IMR-90 (cell line): ENCODE data around the gene FLYWCH1. TPM values are rescaled to one million over a fixed set of nuclear protein-coding genes. Genes with fewer than 3 reads are reported as not detected.

Source experiments
- ATAC-seq: fragments of 200-7000 bp; cut with Tn5 transposase; 2 replicates; pipeline ENCODE4 v1.9.1; 2020; ENCODE audit warnings: low read depth, mild to moderate bottlenecking, moderate library complexity
- BruUV-seq: library from RNA; stranded (reverse); fragments of 400-500 nt; replicated peaks from 2 replicates; lab custom pipeline; 2021; lab: Mats Ljungman, UMichigan
- CTCF ChIA-PET: fragments of 300-600 bp; formaldehyde crosslinking; extraction: SDS; loops from one replicate; lab custom pipeline; 2021; ENCODE audit warnings: antibody characterized with exemption; lab: Yijun Ruan, JAX
- POLR2A ChIA-PET: fragments of 300-600 bp; sonication (Branson Sonifier 250); formaldehyde crosslinking; loops from one replicate; lab custom pipeline; 2022; ENCODE audit warnings: antibody characterized with exemption; ENCODE audit not compliant: unreplicated experiment; lab: Charles Lee
- DNase-seq: peaks from one replicate; pipeline ENCODE4 v3.0.0; 2013
- H2AFZ ChIP-seq: replicated peaks from 2 replicates; pipeline ENCODE3; 2013; ENCODE audit warnings: low read length, mild to moderate bottlenecking; ENCODE audit not compliant: poor library complexity
- H2AK5ac ChIP-seq: 2 replicates; pipeline ENCODE4 v1.6.1; 2013; ENCODE audit warnings: low read depth, low read length, inconsistent platforms
- H2AK9ac ChIP-seq: replicated peaks from 2 replicates; pipeline ENCODE3; 2013; ENCODE audit warnings: mild to moderate bottlenecking, low read depth, low read length, moderate library complexity; ENCODE audit not compliant: poor library complexity
- H2BK120ac ChIP-seq: 2 replicates; pipeline ENCODE4 v1.6.1; 2013; ENCODE audit warnings: low read depth, low read length, inconsistent platforms
- H2BK15ac ChIP-seq: 3 replicates; pipeline ENCODE4 v1.6.1; 2013; ENCODE audit warnings: low read depth, low read length, inconsistent platforms
- H2BK20ac ChIP-seq: 2 replicates; pipeline ENCODE4 v1.6.1; 2013; ENCODE audit warnings: low read depth, mild to moderate bottlenecking, inconsistent platforms, low read length, moderate library complexity
- H2BK5ac ChIP-seq: 2 replicates; pipeline ENCODE4 v1.6.1; 2013; ENCODE audit warnings: mild to moderate bottlenecking, low read depth, low read length, inconsistent platforms; ENCODE audit not compliant: poor library complexity, severe bottlenecking
- H3K14ac ChIP-seq: replicated peaks from 2 replicates; pipeline ENCODE4 v1.6.1; 2013; ENCODE audit warnings: low read depth, low read length, inconsistent platforms
- H3K18ac ChIP-seq: 2 replicates; pipeline ENCODE4 v1.6.1; 2013; ENCODE audit warnings: low read depth, low read length, control low read depth
- H3K23ac ChIP-seq: 2 replicates; pipeline ENCODE4 v1.6.1; 2013; ENCODE audit warnings: low read depth, low read length, inconsistent platforms
- H3K27ac ChIP-seq: 2 replicates; pipeline ENCODE4 v1.5.1; 2013; ENCODE audit warnings: mild to moderate bottlenecking, control low read depth, low read length; ENCODE audit not compliant: insufficient read depth
- H3K27me3 ChIP-seq: 2 replicates; pipeline ENCODE4 v1.6.1; 2013; ENCODE audit warnings: low read length; ENCODE audit not compliant: control insufficient read depth, insufficient read depth
- H3K36me3 ChIP-seq: 2 replicates; pipeline ENCODE4 v1.6.1; 2013; ENCODE audit warnings: low read length, mixed read lengths; ENCODE audit not compliant: control insufficient read depth, insufficient read depth
- H3K4ac ChIP-seq: 2 replicates; pipeline ENCODE4 v1.6.1; 2013; ENCODE audit warnings: low read depth, low read length, inconsistent platforms
- H3K4me1 ChIP-seq: 2 replicates; pipeline ENCODE4 v1.6.1; 2013; ENCODE audit warnings: low read length, mixed read lengths; ENCODE audit not compliant: control insufficient read depth, insufficient read depth
- H3K4me2 ChIP-seq: 2 replicates; pipeline ENCODE4 v1.6.1; 2013; ENCODE audit warnings: low read depth, mild to moderate bottlenecking, control low read depth, low read length, moderate library complexity
- H3K4me3 ChIP-seq: 2 replicates; pipeline ENCODE4 v1.5.1; 2013; ENCODE audit warnings: low read depth, mild to moderate bottlenecking, control low read depth, low read length, moderate library complexity; ENCODE audit not compliant: insufficient read depth
- H3K56ac ChIP-seq: 2 replicates; pipeline ENCODE4 v1.6.1; 2013; ENCODE audit warnings: low read length, inconsistent platforms; ENCODE audit not compliant: insufficient read depth; ENCODE audit errors: extremely low read depth
- H3K79me1 ChIP-seq, 2 experiments: 2 replicates each; pipeline ENCODE4 v1.6.1; 2013; ENCODE audit warnings: low read length in 2 of 2, inconsistent platforms in 1 of 2, low read depth in 1 of 2
- H3K9ac ChIP-seq: 2 replicates; pipeline ENCODE4 v1.6.1; 2013; ENCODE audit warnings: low read depth, low read length, control low read depth
- H3K9me1 ChIP-seq: 2 replicates; pipeline ENCODE4 v1.6.1; 2013; ENCODE audit warnings: low read length, inconsistent platforms; ENCODE audit not compliant: insufficient read depth
- H3K9me3 ChIP-seq: 2 replicates; pipeline ENCODE4 v1.6.1; 2013; ENCODE audit warnings: low read length; ENCODE audit not compliant: control insufficient read depth, insufficient read depth
- H4K20me1 ChIP-seq: 2 replicates; pipeline ENCODE4 v1.6.1; 2013; ENCODE audit warnings: low read length, inconsistent platforms; ENCODE audit not compliant: insufficient read depth
- H4K5ac ChIP-seq: 2 replicates; pipeline ENCODE4 v1.6.1; 2013; ENCODE audit warnings: mild to moderate bottlenecking, low read depth, low read length, control low read depth
- H4K8ac ChIP-seq, 2 experiments: 2 replicates each; pipeline ENCODE4 v1.6.1; 2013; ENCODE audit warnings: low read depth in 2 of 2, low read length in 2 of 2, control low read depth in 1 of 2, inconsistent platforms in 1 of 2
- H4K91ac ChIP-seq: 2 replicates; pipeline ENCODE4 v1.6.1; 2013; ENCODE audit warnings: low read depth, low read length, inconsistent platforms; ENCODE audit not compliant: insufficient read depth
- BHLHE40 ChIP-seq: fragments of 150-350 bp; IDR thresholded peaks from 2 replicates; pipeline ENCODE4 v1.6.1; 2016; ENCODE audit warnings: mild to moderate bottlenecking, low read depth, low read length
- CEBPB ChIP-seq: IDR thresholded peaks from 2 replicates; pipeline ENCODE4 v1.6.1; 2012; ENCODE audit warnings: low read depth, low read length, improper control_type of control experiment
- CHD1 ChIP-seq: IDR thresholded peaks from 2 replicates; pipeline ENCODE4 v1.6.1; 2012; ENCODE audit warnings: low read depth, low read length, improper control_type of control experiment
- CTCF ChIP-seq: conservative IDR thresholded peaks from 2 replicates; pipeline ENCODE4 v1.5.1; 2012; ENCODE audit warnings: mild to moderate bottlenecking, low read depth, low read length, improper control_type of control experiment
- ELK1 ChIP-seq: fragments of 150-350 bp; IDR thresholded peaks from 2 replicates; pipeline ENCODE4 v1.6.1; 2016; ENCODE audit warnings: low read depth, mild to moderate bottlenecking, low read length, moderate library complexity, borderline replicate concordance
- FOS ChIP-seq: fragments of 150-350 bp; IDR thresholded peaks from 2 replicates; pipeline ENCODE4 v1.6.1; 2016; ENCODE audit warnings: low read depth, low read length
- MAFK ChIP-seq: IDR thresholded peaks from 2 replicates; pipeline ENCODE4 v1.6.1; 2012; ENCODE audit warnings: low read depth, low read length, improper control_type of control experiment
- MAZ ChIP-seq: IDR thresholded peaks from 2 replicates; pipeline ENCODE4 v1.6.1; 2012; ENCODE audit warnings: low read depth, mild to moderate bottlenecking, low read length, improper control_type of control experiment, moderate library complexity, borderline replicate concordance
- MXI1 ChIP-seq: IDR thresholded peaks from 2 replicates; pipeline ENCODE4 v1.6.1; 2012; ENCODE audit warnings: low read depth, mild to moderate bottlenecking, low read length, moderate library complexity, borderline replicate concordance
- NFE2L2 ChIP-seq: fragments of 150-350 bp; IDR thresholded peaks from 2 replicates; pipeline ENCODE4 v1.6.1; 2016; ENCODE audit warnings: low read depth, mild to moderate bottlenecking, low read length
- POLR2A ChIP-seq: IDR thresholded peaks from 2 replicates; pipeline ENCODE4 v1.6.1; 2012; ENCODE audit warnings: mild to moderate bottlenecking, low read depth, low read length
- RAD21 ChIP-seq: IDR thresholded peaks from 2 replicates; pipeline ENCODE4 v1.6.1; 2012; ENCODE audit warnings: low read length, improper control_type of control experiment
- RCOR1 ChIP-seq: IDR thresholded peaks from 2 replicates; pipeline ENCODE4 v1.6.1; 2012; ENCODE audit warnings: mild to moderate bottlenecking, low read length, improper control_type of control experiment; ENCODE audit not compliant: insufficient replicate concordance
- RFX5 ChIP-seq: IDR thresholded peaks from 2 replicates; pipeline ENCODE4 v1.8.0; 2012; ENCODE audit warnings: low read depth, mild to moderate bottlenecking, low read length, moderate library complexity
- SMC3 ChIP-seq: fragments of 150-350 bp; IDR thresholded peaks from 2 replicates; pipeline ENCODE4 v1.6.1; 2016; ENCODE audit warnings: low read depth, mild to moderate bottlenecking, antibody characterized with exemption, low read length, moderate library complexity
- USF2 ChIP-seq: fragments of 150-350 bp; IDR thresholded peaks from 2 replicates; pipeline ENCODE4 v1.6.1; 2017; ENCODE audit warnings: mild to moderate bottlenecking, antibody characterized with exemption, low read length, low read depth
- whole genome bisulfite sequencing, 2 experiments: methylation state at CpG; one replicate each; pipeline versions ENCODE4 v1.1.5 to v1.1.7; 2013; ENCODE audit warnings: missing lambda C conversion rate in 2 of 2; ENCODE audit not compliant: insufficient read length in 1 of 2; ENCODE audit errors: extremely low coverage in 2 of 2; 5-methylcytosine and 5-hydroxymethylcytosine counted together
- dilution Hi-C: fragments of 300-500 bp; cut with HindIII; formaldehyde crosslinking; loops from one replicate; pipeline ENCODE4 v1.14.3; 2018; ENCODE audit warnings: low sequenced_read_pairs; ENCODE audit not compliant: unreplicated experiment
- in situ Hi-C: fragments of 300-500 bp; cut with MboI; formaldehyde crosslinking; loops from 3 replicates; pipeline ENCODE4 v1.14.3; 2019; ENCODE audit warnings: low sequenced_read_pairs, inconsistent platforms, mixed read lengths
- intact Hi-C: fragments of 100-400 bp; cut with micrococcal nuclease; formaldehyde crosslinking; loops from 2 replicates; pipeline ENCODE4 v1.10.0; 2022
- polyA plus RNA-seq, 3 experiments: library from polyadenylated mRNA; depleted of rRNA; stranded (reverse); fragments of >200 nt; gene quantifications; 2 replicates each; pipeline ENCODE4 v1.2.3, GENCODE V29; 2012; ENCODE audit warnings: low replicate concordance in 1 of 3
- total RNA-seq: library from RNA; depleted of rRNA; stranded (reverse); fragments of >200 nt; gene quantifications from 2 replicates; pipeline ENCODE4 v1.2.3, GENCODE V29; 2012

Gene FLYWCH1
- total and polyA plus RNA-seq, 2 of the 4 experiments (the other 2 are of a cell fraction), result 14.3 to 25.2 TPM

DNA sequence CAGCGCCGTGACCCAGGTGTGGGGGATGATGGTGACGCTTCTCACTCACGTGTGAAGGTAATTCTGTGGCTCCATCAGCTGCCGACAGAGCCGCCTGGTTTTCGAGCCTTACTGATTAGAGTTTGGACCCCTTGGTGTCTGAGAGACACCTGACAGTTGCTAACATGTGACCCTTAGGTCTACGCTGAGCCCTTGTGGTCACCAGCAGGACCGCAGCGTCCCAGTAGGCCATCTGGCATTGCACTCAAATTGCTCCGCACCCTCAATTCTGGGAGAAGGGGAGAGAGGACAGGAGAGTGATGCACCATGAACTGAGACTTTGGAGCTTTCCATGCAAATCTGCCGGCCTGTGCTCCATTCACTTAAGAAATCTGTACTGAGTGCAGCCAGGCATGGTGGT lies 2.5 kb downstream of the FLYWCH1 start:
- H2BK15ac ChIP-seq, result no peak overlapping the region
- no peak overlapping the region for H3K27ac ChIP-seq
- H2AK9ac ChIP-seq, result peak overlapping the region; percentile 55
- no peak overlapping the region for H2BK5ac ChIP-seq
- ChIA-PET POLR2A (no interaction called here), CTCF (interaction anchor here (1.4 kb wide), 1 partner anchor 13 kb away, joined by 5 read pairs; no protein-coding TSS in a partner anchor)
- peaks cover 3% of the 10 kb centered on the region; the same call in 1 of the 2 replicates for H3K9me1 ChIP-seq
- peaks cover 14% of the 10 kb centered on the region for H3K36me3 ChIP-seq
- H2AFZ ChIP-seq, result no peak overlapping the region
- H3K18ac ChIP-seq, result no peak overlapping the region
- no peak overlapping the region for H4K8ac ChIP-seq
- H3K14ac ChIP-seq, result no peak overlapping the region
- no peaks in the 10 kb centered on the region for H3K27me3 ChIP-seq
- ATAC-seq, result no peak
- H2BK20ac ChIP-seq, result no peak overlapping the region
- BruUV-seq, result no TSS peak
- peaks cover 6% of the 10 kb centered on the region for H3K4me1 ChIP-seq
- H3K4me3 ChIP-seq, result no peak overlapping the region
- no peak overlapping the region for H3K56ac ChIP-seq
- no peak overlapping the region for H3K23ac ChIP-seq
- in situ Hi-C loops (loop anchor here (10.0 kb wide), 1 partner anchor 79 kb away; the partner anchor contains the start of gene ZG16B), dilution Hi-C loops (no loop called here), intact Hi-C loops (no loop called here)
- WGBS, 2 experiments, result 94% methylated on average over 2 of the region's 12 CpGs; no CpG with 5 or more reads in 1 of the 2 experiments
- peaks cover 10% of the 10 kb centered on the region; the same call in 1 of the 2 replicates for H4K20me1 ChIP-seq
- H3K9me3 ChIP-seq, result no peaks in the 10 kb centered on the region
- no peak overlapping the region for H4K5ac ChIP-seq
- no peak overlapping the region for H3K4ac ChIP-seq
- no peak overlapping the region for H4K91ac ChIP-seq
- no peak for DNase-seq
- TF ChIP-seq CTCF (no peak), RFX5 (no peak), BHLHE40 (no peak), RAD21 (no peak), SMC3 (no peak), NFE2L2 (no peak), CEBPB (no peak), USF2 (no peak), RCOR1 (no peak), POLR2A (no peak), FOS (no peak), ELK1 (no peak), MAFK (no peak), CHD1 (no peak), MXI1 (no peak), MAZ (no peak)
- H3K9ac ChIP-seq, result no peak overlapping the region
- H3K4me2 ChIP-seq, result no peak overlapping the region
- H3K79me1 ChIP-seq, result peaks cover 8 to 38% of the 10 kb centered on the region in 2 experiments
- H2BK120ac ChIP-seq, result no peak overlapping the region
- 0 out of 2 replicates have a peak overlapping the region, but pooled peaks have one; percentile 13 for H2AK5ac ChIP-seq
